Natural killer cell (primary cell): Measurements from ENCODE around the gene PANK4. TPM values are rescaled to one million over a fixed set of nuclear protein-coding genes. Genes with fewer than 3 reads are reported as not detected.

Experiments used
- ATAC-seq, 3 donors: fragments of 150-1000 bp in 2 of 3; fragments of 200-7000 bp in 1 of 3; cut with Tn5 transposase; 1 replicate in 1 of 3; 2 replicates in 2 of 3; pipeline ENCODE4 v1.10.0; 2021; ENCODE audit warnings: mild to moderate bottlenecking in 2 of 3, moderate library complexity in 2 of 3
- DNase-seq, 2 donors: peaks; one replicate each; pipeline versions ENCODE4 v3.0.0 to v3.0.0-alpha.2; 2013 to 2021; ENCODE audit warnings: mixed read lengths in 1 of 2
- H3K27ac ChIP-seq: one replicate; pipeline ENCODE4 v1.5.1; 2013; ENCODE audit warnings: mild to moderate bottlenecking, low read length
- H3K27me3 ChIP-seq: one replicate; pipeline ENCODE4 v1.6.1; 2013; ENCODE audit warnings: low read length; ENCODE audit not compliant: control insufficient read depth, insufficient read depth
- H3K36me3 ChIP-seq: one replicate; pipeline ENCODE4 v1.6.1; 2013; ENCODE audit warnings: low read length; ENCODE audit not compliant: control insufficient read depth, insufficient read depth
- H3K4me1 ChIP-seq: one replicate; pipeline ENCODE4 v1.6.1; 2013; ENCODE audit warnings: low read length; ENCODE audit not compliant: control insufficient read depth, insufficient read depth
- H3K4me3 ChIP-seq: one replicate; pipeline ENCODE4 v1.5.1; 2013; ENCODE audit warnings: low read length
- H3K9me3 ChIP-seq: one replicate; pipeline ENCODE4 v1.6.1; 2013; ENCODE audit warnings: low read length; ENCODE audit not compliant: control insufficient read depth, insufficient read depth
- H3K27ac Mint-ChIP-seq, 2 donors: one replicate each; pipeline ENCODE4 v1.8.0; 2022; ENCODE audit warnings: mild to moderate bottlenecking in 2 of 2, mixed read lengths in 2 of 2, moderate library complexity in 1 of 2
- H3K27me3 Mint-ChIP-seq, 2 donors: one replicate each; pipeline ENCODE4 v1.8.0; 2022; ENCODE audit warnings: low read depth in 2 of 2, mixed read lengths in 2 of 2
- H3K36me3 Mint-ChIP-seq: one replicate; pipeline ENCODE4 v1.8.0; 2022; ENCODE audit warnings: mixed read lengths
- H3K4me1 Mint-ChIP-seq, 2 donors: one replicate each; pipeline ENCODE4 v1.8.0; 2022; ENCODE audit warnings: mixed read lengths in 2 of 2
- H3K4me3 Mint-ChIP-seq: one replicate; pipeline ENCODE4 v1.8.0; 2022; ENCODE audit warnings: mild to moderate bottlenecking, moderate library complexity, mixed read lengths
- H3K9me3 Mint-ChIP-seq, 2 donors: one replicate each; pipeline ENCODE4 v1.8.0; 2022; ENCODE audit warnings: mixed read lengths in 2 of 2
- CTCF ChIP-seq: fragments of 200-600 bp; IDR thresholded peaks from one replicate; pipeline ENCODE4 v1.8.0; 2022; ENCODE audit warnings: antibody characterized with exemption
- WGBS: methylation state at CpG from one replicate; pipeline ENCODE4 v1.1.7; 2013; ENCODE audit warnings: missing lambda C conversion rate; ENCODE audit not compliant: insufficient coverage; 5-methylcytosine and 5-hydroxymethylcytosine counted together
- intact Hi-C: fragments of 100-400 bp; cut with micrococcal nuclease; formaldehyde crosslinking; loops from one replicate; pipeline ENCODE4 v1.14.2; 2022
- total RNA-seq, 4 donors: library from RNA; stranded (reverse); fragments of 120-200 nt in 1 of 4; gene quantifications; one replicate each; pipeline versions ENCODE4 v1.2.3 to v1.2.4, GENCODE V29; 2013 to 2022

Gene PANK4
- total RNA-seq, 3 donors from 2014 or later (not counting 1 experiment from before 2014, with no cell fraction given), result 48.2 to 75.7 (median 61.8) TPM

- Histone ChIP-seq H3K27me3 (no peaks in the 10 kb centered on the region), H3K27ac (no peak overlapping the region)
- WGBS, result 94% methylated on average over 11 of the region's 11 CpGs
These were observed 35.0 kb upstream of the PANK4 start for GRCh38 chr1:2561446-2561845.

GRCh38 chr1:2560299-2561073 lies 34.1 kb upstream of the PANK4 start:
- no peak for DNase-seq
- H3K27ac ChIP-seq, result no peak overlapping the region

More at GRCh38 chr1:2561446-2561845, 35.0 kb upstream of the PANK4 start:
- Histone ChIP-seq H3K4me3 (no peak overlapping the region), H3K9me3 (no peaks in the 10 kb centered on the region), H3K36me3 (peaks cover 54% of the 10 kb centered on the region), H3K4me1 (peaks cover 24% of the 10 kb centered on the region)
- no peak overlapping the region for H3K4me3 Mint-ChIP-seq
- no peaks in the 10 kb centered on the region for H3K36me3 Mint-ChIP-seq
- H3K4me1 Mint-ChIP-seq, result peaks cover 9 to 37% of the 10 kb centered on the region in 2 donors
- intact Hi-C loops, result no loop called here
- no peak for TF ChIP-seq CTCF
- DNase-seq (no peak), ATAC-seq (no peak)
- peak overlapping the region; percentile 5 to 46 for H3K27ac Mint-ChIP-seq
- no peaks in the 10 kb centered on the region for H3K9me3 Mint-ChIP-seq
- no peaks in the 10 kb centered on the region for H3K27me3 Mint-ChIP-seq

GRCh38 chr1:2559509-2560298 lies 33.3 kb upstream of the PANK4 start:
- Mint-ChIP-seq H3K4me3 (no peak overlapping the region), H3K4me1 (peaks cover 19 to 48% of the 10 kb centered on the region in 2 donors), H3K36me3 (no peaks in the 10 kb centered on the region), H3K27me3 (no peaks in the 10 kb centered on the region), H3K27ac (peak overlapping the region in 1 of 2 donors; percentile 54), H3K9me3 (no peaks in the 10 kb centered on the region)
- no peak for ATAC-seq
- no peak for TF ChIP-seq CTCF
- DNase-seq, result no peak
- H3K27me3 ChIP-seq, result no peaks in the 10 kb centered on the region
- H3K4me3 ChIP-seq, result no peak overlapping the region
- intact Hi-C loops, result no loop called here
- peaks cover 38% of the 10 kb centered on the region for H3K4me1 ChIP-seq
- H3K27ac ChIP-seq, result no peak overlapping the region
- H3K9me3 ChIP-seq, result no peaks in the 10 kb centered on the region
- peaks cover 54% of the 10 kb centered on the region for H3K36me3 ChIP-seq
- WGBS, result 90% methylated on average over 35 of the region's 35 CpGs

More at GRCh38 chr1:2560299-2561073, 34.1 kb upstream of the PANK4 start:
- Mint-ChIP-seq H3K4me1 (peaks cover 17 to 46% of the 10 kb centered on the region in 2 donors), H3K27ac (peak overlapping the region in 1 of 2 donors; percentile 5), H3K4me3 (no peak overlapping the region), H3K9me3 (no peaks in the 10 kb centered on the region), H3K36me3 (no peaks in the 10 kb centered on the region), H3K27me3 (no peaks in the 10 kb centered on the region)
- H3K36me3 ChIP-seq, result peaks cover 54% of the 10 kb centered on the region
- no peak for TF ChIP-seq CTCF
- H3K4me1 ChIP-seq, result peaks cover 30% of the 10 kb centered on the region
- intact Hi-C loops, result no loop called here
- no peaks in the 10 kb centered on the region for H3K27me3 ChIP-seq
- H3K9me3 ChIP-seq, result no peaks in the 10 kb centered on the region
- no peak for ATAC-seq
- no peak overlapping the region for H3K4me3 ChIP-seq
- WGBS, result 97% methylated on average over 15 of the region's 15 CpGs
